H9 (cell line): ENCODE data around the gene CLTCL1. TPM values are rescaled to one million over a fixed set of nuclear protein-coding genes. Genes with fewer than 3 reads are reported as not detected.

Experiments
- DNase-seq: peaks from one replicate; pipeline ENCODE4 v3.0.0-alpha.2; 2017
- H2AFZ ChIP-seq: one replicate; pipeline ENCODE4 v1.6.1; 2013; ENCODE audit warnings: mild to moderate bottlenecking, low read length, control low read depth, moderate library complexity
- H2AK5ac ChIP-seq: 2 replicates; pipeline ENCODE4 v1.6.1; 2013; ENCODE audit warnings: low read length, control low read depth, mixed read lengths; ENCODE audit not compliant: insufficient read length
- H2BK120ac ChIP-seq: one replicate; pipeline ENCODE4 v1.6.1; 2013; ENCODE audit warnings: low read depth, mild to moderate bottlenecking, low read length, control low read depth, inconsistent platforms; ENCODE audit not compliant: poor library complexity, severe bottlenecking
- H2BK12ac ChIP-seq: 2 replicates; pipeline ENCODE4 v1.6.1; 2013; ENCODE audit warnings: low read length, control low read depth, mixed read lengths, low read depth; ENCODE audit not compliant: insufficient read length
- H2BK15ac ChIP-seq: 2 replicates; pipeline ENCODE4 v1.6.1; 2013; ENCODE audit warnings: low read depth, low read length, control low read depth
- H2BK20ac ChIP-seq: one replicate; pipeline ENCODE4 v1.6.1; 2013; ENCODE audit warnings: low read depth, mild to moderate bottlenecking, low read length, control low read depth, inconsistent platforms; ENCODE audit not compliant: poor library complexity, severe bottlenecking
- H2BK5ac ChIP-seq: 2 replicates; pipeline ENCODE4 v1.6.1; 2013; ENCODE audit warnings: low read length, control low read depth, mixed read lengths; ENCODE audit not compliant: insufficient read length
- H3K14ac ChIP-seq: 2 replicates; pipeline ENCODE4 v1.6.1; 2013; ENCODE audit warnings: low read length, control low read depth; ENCODE audit not compliant: insufficient read depth
- H3K18ac ChIP-seq: 2 replicates; pipeline ENCODE4 v1.6.1; 2013; ENCODE audit warnings: low read depth, mild to moderate bottlenecking, mixed read lengths, low read length, control low read depth; ENCODE audit not compliant: insufficient read length
- H3K23ac ChIP-seq: 2 replicates; pipeline ENCODE4 v1.6.1; 2013; ENCODE audit warnings: low read length, control low read depth, mixed read lengths, low read depth; ENCODE audit not compliant: insufficient read length
- H3K23me2 ChIP-seq: 2 replicates; pipeline ENCODE4 v1.6.1; 2013; ENCODE audit warnings: low read depth, mild to moderate bottlenecking, mixed read lengths, low read length, control low read depth; ENCODE audit not compliant: insufficient read length, poor library complexity, severe bottlenecking
- H3K27ac ChIP-seq: 2 replicates; pipeline ENCODE4 v1.5.1; 2013; ENCODE audit warnings: low read length, control low read depth, mixed read lengths, low read depth; ENCODE audit not compliant: insufficient read length
- H3K27me3 ChIP-seq: 2 replicates; pipeline ENCODE4 v1.6.1; 2013; ENCODE audit warnings: low read length, control low read depth, inconsistent platforms; ENCODE audit not compliant: insufficient read depth
- H3K4ac ChIP-seq: 2 replicates; pipeline ENCODE4 v1.6.1; 2013; ENCODE audit warnings: low read depth, mild to moderate bottlenecking, control low read depth, inconsistent platforms, low read length, moderate library complexity
- H3K4me1 ChIP-seq: 2 replicates; pipeline ENCODE4 v1.6.1; 2013; ENCODE audit warnings: low read length, control low read depth, inconsistent platforms; ENCODE audit not compliant: insufficient read depth
- H3K4me2 ChIP-seq: 2 replicates; pipeline ENCODE4 v1.6.1; 2013; ENCODE audit warnings: low read length, control low read depth, mixed read lengths; ENCODE audit not compliant: insufficient read length, insufficient read depth
- H3K56ac ChIP-seq: 2 replicates; pipeline ENCODE4 v1.6.1; 2013; ENCODE audit warnings: low read depth, mild to moderate bottlenecking, mixed read lengths, low read length, control low read depth; ENCODE audit not compliant: insufficient read length
- H3K79me1 ChIP-seq: 2 replicates; pipeline ENCODE4 v1.6.1; 2013; ENCODE audit warnings: low read depth, mild to moderate bottlenecking, moderate library complexity, low read length, control low read depth, inconsistent platforms; ENCODE audit not compliant: insufficient read depth, poor library complexity, severe bottlenecking
- H3K79me2 ChIP-seq: 2 replicates; pipeline ENCODE4 v1.6.1; 2013; ENCODE audit warnings: low read length, control low read depth, inconsistent platforms; ENCODE audit not compliant: insufficient read depth
- H3K9ac ChIP-seq: 2 replicates; pipeline ENCODE4 v1.6.1; 2013; ENCODE audit warnings: low read length, control low read depth, mixed read lengths; ENCODE audit not compliant: insufficient read length; ENCODE audit errors: extremely low read depth
- H3K9me3 ChIP-seq: one replicate; pipeline ENCODE4 v1.6.1; 2013; ENCODE audit warnings: low read depth, low read length, inconsistent platforms; ENCODE audit not compliant: control insufficient read depth
- H3T11ph ChIP-seq: one replicate; pipeline ENCODE4 v1.6.1; 2013; ENCODE audit warnings: mild to moderate bottlenecking, low read length, control low read depth, inconsistent platforms
- H4K20me1 ChIP-seq: one replicate; pipeline ENCODE4 v1.6.1; 2013; ENCODE audit not compliant: control insufficient read depth, insufficient read length, insufficient read depth
- H4K5ac ChIP-seq: 2 replicates; pipeline ENCODE4 v1.6.1; 2013; ENCODE audit warnings: low read depth, mild to moderate bottlenecking, mixed read lengths, low read length, control low read depth; ENCODE audit not compliant: insufficient read length
- H4K8ac ChIP-seq: replicated peaks from 2 replicates; pipeline ENCODE4 v1.6.1; 2013; ENCODE audit warnings: low read length, control low read depth, mixed read lengths, low read depth; ENCODE audit not compliant: insufficient read length
- H4K91ac ChIP-seq: 2 replicates; pipeline ENCODE4 v1.6.1; 2013; ENCODE audit warnings: low read depth, mild to moderate bottlenecking, moderate library complexity, mixed read lengths, low read length, control low read depth; ENCODE audit not compliant: insufficient read length
- H3K27ac Mint-ChIP-seq, 3 experiments: 2 replicates in 2 of 3; 3 replicates in 1 of 3; pipeline ENCODE4 v1.8.0; 2020 to 2021; ENCODE audit warnings: mixed read lengths in 3 of 3, mild to moderate bottlenecking in 1 of 3, moderate library complexity in 1 of 3
- H3K27me3 Mint-ChIP-seq: 2 replicates; pipeline ENCODE4 v1.8.0; 2021; ENCODE audit warnings: low read depth, mild to moderate bottlenecking, moderate library complexity, mixed read lengths
- H3K36me3 Mint-ChIP-seq, 3 experiments: 2 replicates in 2 of 3; 3 replicates in 1 of 3; pipeline ENCODE4 v1.8.0; 2020 to 2021; ENCODE audit warnings: low read depth in 3 of 3, mixed read lengths in 3 of 3; ENCODE audit not compliant: insufficient read depth in 1 of 3
- H3K4me1 Mint-ChIP-seq, 2 experiments: 2 replicates each; pipeline ENCODE4 v1.8.0; 2020; ENCODE audit warnings: mixed read lengths in 2 of 2
- H3K4me3 Mint-ChIP-seq, 2 experiments: 2 replicates in 1 of 2; 3 replicates in 1 of 2; pipeline ENCODE4 v1.8.0; 2020 to 2021; ENCODE audit warnings: mild to moderate bottlenecking in 2 of 2, mixed read lengths in 2 of 2, moderate library complexity in 1 of 2
- H3K9me3 Mint-ChIP-seq, 2 experiments: 2 replicates in 1 of 2; 3 replicates in 1 of 2; pipeline ENCODE4 v1.8.0; 2020; ENCODE audit warnings: mild to moderate bottlenecking in 2 of 2, mixed read lengths in 2 of 2, moderate library complexity in 1 of 2
- WGBS: extraction: QIAGEN DNeasy Blood & Tissue Kit; methylation state at CpG from one replicate; pipeline ENCODE4 v1.1.7; 2013; ENCODE audit warnings: missing lambda C conversion rate, low lambda C conversion rate, mixed read lengths; ENCODE audit not compliant: insufficient read length; ENCODE audit errors: extremely low coverage; 5-methylcytosine and 5-hydroxymethylcytosine counted together
- total RNA-seq: library from RNA; stranded (reverse); gene quantifications from 2 replicates; pipeline ENCODE4 v1.2.1, GENCODE V29; 2021
- TF ChIP-seq, protein P1 (sequence below): fragments of 200-600 bp; sonication (generic); conservative IDR thresholded peaks from 3 replicates; pipeline ENCODE4 v1.8.0; 2021; ENCODE audit warnings: antibody characterized with exemption, mild to moderate bottlenecking

The CLTCL1 gene
- total RNA-seq, 1 experiment from 2014 or later: 11.1 TPM

DNA sequence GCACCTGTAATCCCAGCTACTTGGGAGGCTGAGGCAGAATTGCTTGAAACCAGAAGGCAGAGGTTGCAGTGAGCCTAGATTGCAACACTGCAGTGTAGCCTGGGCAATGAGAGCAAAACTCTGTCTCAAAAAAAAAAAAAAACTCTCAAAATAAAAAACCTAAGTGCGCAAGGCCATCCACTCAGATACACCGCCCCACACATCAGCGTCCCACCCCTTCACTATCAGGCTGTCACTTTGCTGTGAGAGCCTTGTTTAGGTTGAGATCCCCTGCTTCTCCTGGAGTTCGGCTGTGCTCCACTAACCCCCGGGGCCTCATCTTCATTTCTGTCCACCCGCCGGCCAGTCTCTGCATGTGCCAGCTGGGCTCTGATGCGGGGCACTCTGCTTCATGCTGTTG, 125.1 kb downstream of the CLTCL1 start:
- no peak overlapping the region for H4K8ac ChIP-seq
- H3K23me2 ChIP-seq: peaks cover 7% of the 10 kb centered on the region
- H2BK5ac ChIP-seq: no peak overlapping the region
- peaks cover 4% of the 10 kb centered on the region; the same call in 1 of the 2 replicates for H3K27me3 ChIP-seq
- H2AK5ac ChIP-seq: no peak overlapping the region
- no peak overlapping the region for H3K18ac ChIP-seq
- H2AFZ ChIP-seq: no peak overlapping the region
- peaks cover 86% of the 10 kb centered on the region for H3K27me3 Mint-ChIP-seq
- H2BK20ac ChIP-seq: no peak overlapping the region
- no peak overlapping the region for H2BK12ac ChIP-seq
- no peak for DNase-seq
- H3K4me1 Mint-ChIP-seq: peaks cover 11 to 22% of the 10 kb centered on the region in 2 experiments
- no peaks in the 10 kb centered on the region for H3K79me1 ChIP-seq
- H3K36me3 Mint-ChIP-seq: no peaks in the 10 kb centered on the region
- H2BK15ac ChIP-seq: no peak overlapping the region
- no CpG with 5 or more reads among the region's 8 CpGs for WGBS
- no peaks in the 10 kb centered on the region; the same call in 1 of the 2 replicates for H3K4me1 ChIP-seq
- no peak overlapping the region for H3K4me3 Mint-ChIP-seq
- no peak overlapping the region for H3K9ac ChIP-seq
- no peaks in the 10 kb centered on the region for H3K9me3 Mint-ChIP-seq
- H3K27ac Mint-ChIP-seq: no peak overlapping the region
- no peak overlapping the region for H3K14ac ChIP-seq
- H2BK120ac ChIP-seq: no peak overlapping the region
- no peak overlapping the region for H3K27ac ChIP-seq
- no peaks in the 10 kb centered on the region for H4K20me1 ChIP-seq
- H3K79me2 ChIP-seq: no peaks in the 10 kb centered on the region
- no peak overlapping the region for H3T11ph ChIP-seq
- no peak overlapping the region for H3K23ac ChIP-seq
- H3K4ac ChIP-seq: no peak overlapping the region
- H4K5ac ChIP-seq: no peak overlapping the region
- TF ChIP-seq, protein P1, sequence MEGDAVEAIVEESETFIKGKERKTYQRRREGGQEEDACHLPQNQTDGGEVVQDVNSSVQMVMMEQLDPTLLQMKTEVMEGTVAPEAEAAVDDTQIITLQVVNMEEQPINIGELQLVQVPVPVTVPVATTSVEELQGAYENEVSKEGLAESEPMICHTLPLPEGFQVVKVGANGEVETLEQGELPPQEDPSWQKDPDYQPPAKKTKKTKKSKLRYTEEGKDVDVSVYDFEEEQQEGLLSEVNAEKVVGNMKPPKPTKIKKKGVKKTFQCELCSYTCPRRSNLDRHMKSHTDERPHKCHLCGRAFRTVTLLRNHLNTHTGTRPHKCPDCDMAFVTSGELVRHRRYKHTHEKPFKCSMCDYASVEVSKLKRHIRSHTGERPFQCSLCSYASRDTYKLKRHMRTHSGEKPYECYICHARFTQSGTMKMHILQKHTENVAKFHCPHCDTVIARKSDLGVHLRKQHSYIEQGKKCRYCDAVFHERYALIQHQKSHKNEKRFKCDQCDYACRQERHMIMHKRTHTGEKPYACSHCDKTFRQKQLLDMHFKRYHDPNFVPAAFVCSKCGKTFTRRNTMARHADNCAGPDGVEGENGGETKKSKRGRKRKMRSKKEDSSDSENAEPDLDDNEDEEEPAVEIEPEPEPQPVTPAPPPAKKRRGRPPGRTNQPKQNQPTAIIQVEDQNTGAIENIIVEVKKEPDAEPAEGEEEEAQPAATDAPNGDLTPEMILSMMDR: no peak
- H3K9me3 ChIP-seq: no peaks in the 10 kb centered on the region
- no peak overlapping the region for H3K4me2 ChIP-seq
- no peak overlapping the region for H4K91ac ChIP-seq
- no peak overlapping the region for H3K56ac ChIP-seq
